ENCODE data around the gene CYP26B1. TPM values are rescaled to one million over a fixed set of nuclear protein-coding genes. Genes with fewer than 3 reads are reported as not detected.
A peak's percentile ranks its signal among the peaks of the same experiment; 100 is the strongest.

The CYP26B1 gene
- total RNA-seq, 1 experiment from 2014 or later: 0.05 TPM

GRCh38 chr2:72155151-72155550 lies 7.5 kb upstream of the CYP26B1 start:
- no peak for DNase-seq (ENCODE audit: low spot score)

- no peak for DNase-seq (ENCODE audit: low spot score)
These were observed 6.8 kb upstream of the CYP26B1 start for GRCh38 chr2:72154386-72154975.

GRCh38 chr2:72153924-72154323 lies 6.3 kb upstream of the CYP26B1 start:
- DNase-seq (ENCODE audit: low spot score): no peak

DNA sequence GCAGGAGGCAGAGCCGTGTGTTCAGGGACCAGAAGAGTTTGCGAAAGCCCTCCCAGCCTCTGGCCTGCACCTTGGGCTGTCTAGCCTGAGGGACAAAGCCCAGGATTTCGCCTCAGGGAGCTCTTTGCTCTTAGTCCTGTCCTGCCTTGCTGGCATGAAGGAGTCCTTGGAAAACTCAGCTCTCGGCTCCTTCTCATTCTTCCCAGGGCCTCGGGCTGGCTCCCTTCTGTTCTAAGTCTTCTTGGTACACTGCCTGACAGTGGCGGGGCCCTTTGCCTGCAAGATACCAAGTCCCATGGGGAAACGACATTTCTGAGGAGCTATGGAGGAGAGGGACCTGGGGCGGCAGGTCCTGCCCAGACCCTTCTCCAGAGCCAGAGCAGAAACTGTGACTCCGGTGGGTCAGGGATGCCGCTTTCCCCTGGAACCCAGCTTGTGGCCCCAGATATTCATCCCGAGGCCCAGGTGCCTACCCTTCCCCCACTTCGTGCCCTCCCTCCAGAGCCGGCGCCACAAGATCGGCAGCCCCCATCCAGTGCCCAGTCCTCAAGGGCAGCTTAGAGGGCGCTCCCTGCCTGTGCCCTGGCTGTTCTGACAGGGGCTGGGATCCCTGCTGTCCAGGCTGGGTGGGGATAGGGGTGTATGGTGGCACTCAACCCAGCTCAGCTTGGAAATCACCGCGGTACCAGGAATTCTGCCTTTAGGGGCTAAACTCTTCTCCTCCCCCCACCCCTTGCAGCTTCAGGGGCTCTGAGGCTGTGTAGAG lies 5.5 kb upstream of the CYP26B1 start:
- DNase-seq (ENCODE audit: low spot score): no peak

DNA sequence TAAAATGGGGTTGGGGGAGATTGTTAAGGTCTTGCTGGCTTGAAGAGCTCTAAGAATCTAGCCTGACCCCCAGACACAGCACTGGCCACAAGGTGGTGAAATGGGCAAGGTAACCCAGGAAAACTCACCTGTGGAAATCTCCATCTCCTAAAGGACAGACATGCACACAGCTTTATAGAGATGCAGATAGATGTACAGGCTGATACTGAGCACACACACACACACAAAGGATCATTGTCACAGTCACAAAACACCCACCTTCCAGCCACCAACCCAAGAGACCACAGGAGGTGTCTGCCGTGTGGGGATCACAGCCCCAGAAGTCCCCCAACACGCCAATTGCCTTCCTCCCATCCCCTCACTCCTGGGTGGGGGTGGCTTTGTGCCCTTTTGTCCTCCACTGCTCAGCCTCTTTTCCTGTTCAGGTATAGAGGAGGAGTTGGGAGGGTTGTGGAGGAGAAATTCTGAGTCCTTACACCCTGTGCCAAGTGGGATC lies 3.2 kb upstream of the CYP26B1 start:
- no peak for DNase-seq (ENCODE audit: low spot score)

DNA sequence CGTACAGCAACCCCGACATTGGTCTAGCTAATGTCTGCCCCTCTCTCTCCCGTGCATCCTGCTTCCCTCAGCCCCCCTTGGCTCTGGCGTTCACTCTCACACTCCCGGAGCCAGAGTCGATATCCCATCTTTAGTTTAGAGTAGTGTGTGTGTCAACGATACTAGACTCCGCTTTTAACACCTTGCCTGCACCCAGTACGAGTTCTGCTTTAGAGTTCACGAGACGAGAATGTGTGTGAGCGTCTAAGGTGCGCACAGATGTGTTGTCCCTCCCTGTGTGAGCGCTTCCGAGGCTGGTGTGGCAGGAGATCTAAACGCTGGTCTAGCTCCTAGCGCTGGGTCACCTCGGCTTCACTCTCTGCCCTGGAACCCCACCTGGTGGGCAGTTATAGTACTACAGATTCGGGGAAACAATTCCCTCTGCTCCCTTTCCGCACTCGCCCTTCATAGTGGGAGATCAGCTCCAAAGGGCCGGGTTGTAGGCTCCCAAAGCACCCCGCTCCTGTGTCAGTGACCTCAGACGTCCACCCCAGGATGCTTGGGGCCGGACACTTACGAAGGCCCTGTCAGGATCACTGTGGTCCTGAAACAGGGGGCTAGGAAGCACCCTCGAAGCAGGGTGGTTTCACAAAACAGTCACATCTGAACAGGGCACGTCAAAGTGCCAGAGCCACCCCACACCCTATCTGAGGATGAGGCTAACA lies 2.6 kb upstream of the CYP26B1 start:
- peak; percentile 86 for DNase-seq (ENCODE audit: low spot score)

- DNase-seq (ENCODE audit: low spot score): no peak
These were observed 2.0 kb upstream of the CYP26B1 start for GRCh38 chr2:72149556-72150156.

- DNase-seq (ENCODE audit: low spot score): no peak
These were observed 1.3 kb upstream of the CYP26B1 start for GRCh38 chr2:72148837-72149555.

GRCh38 chr2:72148003-72148836 lies 558 bp upstream of the CYP26B1 start:
- no peak for DNase-seq (ENCODE audit: low spot score)

- no peak for DNase-seq (ENCODE audit: low spot score)
These were observed 1.0 kb downstream of the CYP26B1 start for GRCh38 chr2:72146347-72147302.

DNA sequence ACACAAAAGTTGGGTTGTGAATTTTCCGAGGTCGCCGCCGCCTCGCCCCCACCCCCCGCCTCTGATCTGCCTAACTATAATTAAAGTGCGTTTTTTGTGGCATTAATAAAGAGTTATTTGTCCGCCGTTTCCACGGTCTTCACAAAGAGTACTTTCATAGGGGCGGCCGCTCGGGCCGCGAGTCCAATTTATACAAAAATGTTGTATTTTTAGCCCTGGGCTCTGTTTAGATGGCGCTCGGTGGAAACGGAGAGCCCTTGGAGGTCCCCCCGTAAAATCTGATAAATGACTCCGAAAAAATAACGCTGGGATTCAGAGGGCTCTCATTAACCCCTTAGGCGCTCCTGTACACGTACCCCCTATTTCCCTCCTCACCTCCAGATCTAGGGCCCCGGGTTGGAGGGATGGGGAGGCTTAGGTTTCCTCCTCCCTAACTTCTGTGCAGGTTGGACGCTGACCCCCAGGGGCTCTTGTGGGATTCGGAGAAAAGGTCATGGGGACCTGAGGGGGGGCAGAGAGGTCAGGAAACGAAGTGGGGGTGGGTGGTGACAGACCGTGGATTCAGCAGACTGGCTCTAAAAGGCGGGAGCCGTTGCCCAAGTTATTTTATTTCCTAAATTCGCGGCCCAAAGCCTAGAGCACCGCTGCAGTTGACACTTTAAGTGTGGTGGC lies 1.9 kb downstream of the CYP26B1 start:
- no peak for DNase-seq (ENCODE audit: low spot score)

DNA sequence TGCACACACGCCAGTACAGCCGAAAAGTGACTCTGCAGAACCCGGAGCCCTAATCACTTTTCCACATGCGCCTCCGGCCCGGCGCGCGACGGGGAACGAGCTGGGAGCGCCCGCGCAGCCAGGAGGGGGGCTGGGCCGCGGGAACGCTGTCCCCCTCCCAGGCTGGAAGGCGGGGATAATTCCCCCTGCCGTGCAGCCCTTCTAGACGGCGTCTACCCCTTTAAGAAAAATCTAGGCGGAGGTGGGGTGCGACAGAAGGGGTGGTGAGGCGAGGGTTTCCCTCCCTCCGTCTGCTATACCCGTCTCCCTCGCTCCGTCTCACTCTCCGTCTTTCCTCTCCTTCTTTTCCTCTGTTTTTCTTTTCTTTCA lies 2.4 kb downstream of the CYP26B1 start:
- DNase-seq (ENCODE audit: low spot score): no peak

DNA sequence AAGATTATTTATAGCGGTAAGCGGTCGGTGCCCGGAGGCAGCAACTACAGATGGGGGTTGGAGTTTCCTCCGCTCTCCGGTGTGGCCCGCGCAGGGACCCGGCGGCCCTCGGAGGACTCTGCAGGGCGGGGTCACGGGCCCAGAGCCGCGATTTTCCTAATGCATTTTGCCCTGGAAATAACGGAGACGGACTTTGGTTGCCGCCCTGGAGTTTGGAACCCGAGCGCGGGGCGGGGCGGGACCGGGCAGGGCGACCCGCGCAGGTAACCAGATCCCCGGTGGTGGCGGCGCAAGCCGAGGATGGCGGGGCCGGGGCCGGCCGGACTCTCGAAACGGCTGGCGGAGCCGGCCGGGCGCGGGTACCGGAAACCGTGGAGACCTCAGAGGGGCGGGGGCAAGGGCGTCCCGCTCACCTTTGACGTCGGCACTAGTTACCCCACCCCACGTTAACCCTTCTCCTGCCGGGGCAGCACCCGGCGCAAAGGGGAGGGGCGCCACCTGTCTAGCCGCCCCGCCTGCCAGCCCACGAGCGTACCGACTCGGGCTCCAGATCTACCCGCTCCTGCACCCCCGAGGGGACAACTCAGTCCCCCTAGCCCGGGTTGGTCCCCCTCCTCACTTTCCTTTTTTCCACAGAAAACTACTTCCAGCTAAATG lies 2.9 kb downstream of the CYP26B1 start:
- DNase-seq (ENCODE audit: low spot score): no peak

DNA sequence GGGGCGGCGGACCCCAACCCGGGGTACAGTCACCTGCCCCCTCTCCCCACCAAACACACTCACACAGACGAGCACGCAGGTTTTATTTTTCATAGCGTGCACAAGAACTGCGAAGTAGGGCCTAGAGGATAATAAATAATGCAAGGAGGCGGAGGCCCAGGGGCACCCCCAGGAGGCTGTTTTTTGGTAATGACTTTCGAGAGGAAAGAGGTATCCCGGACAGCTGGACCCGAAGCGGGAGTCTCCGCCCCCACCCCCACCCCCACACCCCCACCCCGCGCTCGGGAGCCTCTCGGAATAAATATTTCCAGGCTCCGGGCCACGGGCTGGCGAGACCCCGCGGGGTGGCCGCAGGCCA lies 3.4 kb downstream of the CYP26B1 start:
- DNase-seq (ENCODE audit: low spot score): no peak

DNA sequence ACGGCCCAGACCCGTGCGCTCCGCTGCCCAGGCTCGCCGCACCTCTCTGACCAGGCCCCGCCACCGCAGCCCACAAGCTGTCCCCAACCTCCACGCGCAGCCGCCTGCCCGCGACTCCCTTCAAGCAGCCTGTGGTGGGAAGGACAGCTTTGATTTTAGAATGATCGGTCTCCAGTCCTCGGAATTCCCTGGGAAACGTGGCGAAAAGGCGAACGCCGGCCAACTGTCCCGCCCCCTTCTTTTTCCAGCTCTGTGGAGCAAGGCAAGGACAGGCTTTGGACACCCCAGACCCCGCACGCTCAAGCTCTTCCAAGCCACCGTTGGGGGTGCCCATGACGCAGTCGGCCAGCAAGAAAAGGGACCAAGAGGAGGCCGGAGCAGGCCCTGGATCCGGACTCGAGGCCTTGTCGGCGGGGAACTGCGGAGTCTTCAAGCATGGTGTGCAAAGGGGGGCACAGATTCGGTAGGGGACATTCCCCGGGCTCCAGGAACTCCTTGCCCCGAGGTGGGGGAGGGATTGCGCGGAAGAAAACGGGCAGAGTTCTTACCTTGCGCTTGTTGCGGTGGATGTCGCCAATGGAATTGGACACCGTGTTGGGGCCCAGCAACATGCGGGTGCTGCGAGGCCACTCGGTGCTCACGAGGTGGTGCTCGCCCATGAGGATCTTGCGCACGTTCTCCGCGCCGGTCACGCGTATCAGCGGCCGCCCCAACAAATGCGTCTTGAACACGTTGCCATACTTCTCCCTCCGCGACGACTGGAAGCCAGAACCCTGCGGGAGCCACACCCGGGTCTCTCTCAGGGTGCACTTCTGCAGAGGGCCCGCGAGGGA lies 4.0 kb downstream of the CYP26B1 start:
- no peak for DNase-seq (ENCODE audit: low spot score)

DNA sequence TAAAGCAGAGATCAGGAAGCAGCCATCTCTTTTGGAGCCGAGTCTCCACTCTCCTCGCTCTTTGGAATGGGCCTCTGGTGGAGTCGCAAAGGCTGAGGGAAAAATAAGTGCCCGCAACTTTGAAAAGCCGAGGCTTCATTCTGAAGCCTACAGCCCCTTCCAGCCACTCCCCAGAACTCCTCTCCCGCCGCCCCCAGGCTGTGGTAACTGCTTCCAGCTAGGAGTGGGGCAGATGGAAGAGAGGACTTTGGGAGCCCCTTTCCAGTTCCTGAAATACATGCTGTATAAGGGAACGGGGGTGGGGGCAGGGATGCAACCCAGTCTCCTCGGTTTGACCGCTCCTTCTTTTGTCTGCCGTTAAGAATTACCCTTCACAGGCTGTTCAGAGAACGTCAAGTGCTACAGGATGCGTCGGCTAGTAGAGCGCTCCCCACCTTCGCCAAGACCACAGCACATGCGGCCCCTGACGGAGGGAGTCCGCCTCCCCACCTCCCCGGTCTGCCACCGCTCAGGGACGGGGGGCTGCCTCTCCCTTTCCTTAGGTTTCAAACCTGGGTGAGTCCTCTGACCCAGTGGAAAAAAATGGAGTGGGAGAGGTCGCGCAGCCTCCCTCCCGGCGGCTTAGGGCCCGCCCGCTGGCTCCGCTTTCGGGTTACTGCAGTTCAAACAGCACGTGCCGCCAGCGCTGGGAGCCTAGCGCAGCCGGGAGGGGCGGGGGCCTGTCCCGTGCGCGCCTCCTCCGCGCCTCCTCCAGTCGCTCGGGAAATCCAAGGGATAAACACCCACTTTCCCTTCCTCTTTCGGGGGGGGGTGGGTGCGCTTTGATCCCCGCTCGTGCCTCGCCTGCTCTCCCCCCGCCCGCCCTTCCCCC lies 4.9 kb downstream of the CYP26B1 start:
- no peak for DNase-seq (ENCODE audit: low spot score)

Data from HT-29 (cell line).